Measurements from ENCODE around the gene C2CD2.

The C2CD2 gene

GRCh38 chr21:41848533-41848932 lies 105.3 kb downstream of the C2CD2 start:
- DNase-seq (ENCODE audit: low read depth in 1 of 2, low spot score in 1 of 2), result no peak

DNA sequence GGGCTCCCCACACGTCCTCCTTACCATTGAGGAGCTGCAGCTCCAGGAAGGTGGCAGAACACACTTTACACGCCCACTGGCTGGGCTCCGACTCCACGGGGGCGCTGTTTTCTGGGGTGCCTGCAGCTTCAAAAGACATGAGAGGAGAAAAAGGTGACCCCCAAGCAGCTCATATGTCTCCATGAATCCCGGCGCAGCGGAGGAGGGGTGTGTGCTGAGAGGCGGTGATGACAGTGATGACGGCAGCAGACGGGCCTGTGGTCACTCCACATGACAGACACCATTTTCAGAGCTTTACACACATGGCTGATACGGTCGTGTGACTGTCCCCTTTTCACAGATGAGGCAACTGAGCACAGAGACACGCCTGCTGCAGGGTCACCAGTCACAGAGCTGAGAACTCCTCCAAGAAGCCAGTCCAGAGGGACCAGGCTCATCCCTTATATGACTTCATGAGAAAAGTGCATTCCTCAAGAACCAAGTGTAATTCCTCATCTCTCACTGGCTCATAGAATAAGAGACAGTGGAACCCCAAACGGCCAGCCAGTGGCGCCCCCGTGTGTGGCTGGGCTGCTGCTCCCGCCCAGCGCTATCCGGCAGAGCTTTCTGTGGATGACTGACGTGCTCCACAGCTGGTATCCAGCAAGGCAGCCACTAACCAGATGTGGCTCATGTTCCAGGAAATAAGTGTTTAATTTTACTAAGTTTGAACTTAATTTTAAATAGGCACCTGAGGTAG lies 106.6 kb downstream of the C2CD2 start:
- no peak for DNase-seq (ENCODE audit: low read depth in 1 of 2, low spot score in 1 of 2)

DNA sequence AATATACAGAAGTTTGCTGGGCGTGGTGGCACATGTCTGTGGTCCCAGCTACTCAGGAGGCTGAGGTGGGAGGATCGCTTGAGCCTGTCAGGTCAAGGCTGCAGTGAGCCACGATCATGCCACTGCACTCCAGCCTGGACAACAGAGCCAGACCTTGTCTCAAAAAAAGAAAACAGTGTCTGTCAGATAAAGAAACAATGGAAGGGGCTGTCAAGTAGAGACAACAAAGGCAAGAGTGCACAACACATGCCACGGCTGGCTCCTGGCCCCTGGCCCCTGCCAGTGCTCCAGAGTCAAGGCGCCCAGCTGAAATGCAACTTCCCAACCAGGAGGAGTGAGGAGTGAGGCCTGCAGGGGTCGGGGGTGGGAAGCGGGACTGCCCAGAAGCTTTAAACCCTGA lies 107.3 kb downstream of the C2CD2 start:
- DNase-seq (ENCODE audit: low read depth in 1 of 2, low spot score in 1 of 2), result no peak

DNA sequence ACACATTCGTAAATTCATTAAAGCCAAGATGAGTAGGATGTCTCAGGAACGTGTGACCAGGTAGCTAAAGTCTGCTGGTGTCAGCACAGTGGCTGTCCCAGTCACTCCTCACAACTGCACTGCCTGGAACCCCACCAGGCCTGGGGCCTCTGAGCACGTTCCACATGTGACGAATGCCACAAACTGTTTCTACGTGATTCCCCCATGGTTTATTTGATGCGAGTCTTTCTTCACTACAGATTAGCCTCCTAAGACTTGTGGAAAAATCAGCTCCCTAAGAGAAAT lies 107.8 kb downstream of the C2CD2 start:
- DNase-seq (ENCODE audit: low read depth in 1 of 2, low spot score in 1 of 2), result no peak

GRCh38 chr21:41845310-41846032 lies 108.3 kb downstream of the C2CD2 start:
- DNase-seq (ENCODE audit: low read depth in 1 of 2, low spot score in 1 of 2), result no peak

DNA sequence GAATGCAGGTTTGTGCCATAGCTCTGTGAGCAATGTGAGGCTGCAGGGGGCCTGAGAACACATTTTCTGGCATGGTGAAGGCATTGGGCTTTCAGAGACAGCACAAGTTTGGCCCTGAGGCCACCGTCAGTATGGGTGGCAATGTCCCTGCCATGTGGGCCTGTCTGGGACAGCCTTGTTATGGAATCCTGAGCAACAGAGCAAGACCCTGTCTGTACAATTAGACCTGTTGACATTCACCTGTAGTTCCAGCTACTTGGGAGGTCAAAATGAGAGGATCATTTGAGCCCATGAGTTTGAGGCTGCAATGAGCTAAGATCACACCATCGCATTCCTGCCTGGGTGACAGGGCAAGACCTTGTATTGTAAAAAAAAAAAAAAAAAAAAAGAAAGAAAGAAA lies 110.2 kb downstream of the C2CD2 start:
- no peak for DNase-seq (ENCODE audit: low read depth in 1 of 2, low spot score in 1 of 2)

DNA sequence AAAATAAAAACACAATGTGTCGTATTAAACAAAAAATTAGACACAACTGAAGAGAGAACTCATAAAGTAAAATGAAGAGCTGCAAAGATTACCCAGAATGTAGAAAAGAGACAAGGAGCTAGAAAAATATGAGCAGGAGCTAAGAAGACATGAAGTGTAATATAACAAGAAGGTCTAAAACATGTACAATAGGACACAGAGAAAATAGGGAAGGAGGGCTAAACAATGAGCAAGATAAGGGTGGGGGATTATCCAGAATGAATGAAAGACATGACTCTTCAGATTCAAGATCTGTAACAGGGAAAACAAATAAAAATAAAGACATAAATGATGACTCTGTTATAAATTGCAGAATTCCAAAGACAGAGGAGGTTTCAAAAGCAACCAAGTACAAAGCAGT lies 112.9 kb downstream of the C2CD2 start:
- DNase-seq (ENCODE audit: low read depth in 1 of 2, low spot score in 1 of 2), result no peak

- no peak for DNase-seq (ENCODE audit: low read depth in 1 of 2, low spot score in 1 of 2)
Observed at GRCh38 chr21:41839387-41840000, 114.3 kb downstream of the C2CD2 start.

GRCh38 chr21:41837756-41838297 lies 116.0 kb downstream of the C2CD2 start:
- no peak for DNase-seq (ENCODE audit: low read depth in 1 of 2, low spot score in 1 of 2)

- no peak for DNase-seq (ENCODE audit: low read depth in 1 of 2, low spot score in 1 of 2)
Observed at GRCh38 chr21:41836166-41837015, 117.4 kb downstream of the C2CD2 start.

GRCh38 chr21:41835711-41836154 lies 118.1 kb downstream of the C2CD2 start:
- no peak for DNase-seq (ENCODE audit: low read depth in 1 of 2, low spot score in 1 of 2)

All from activated T-helper 1 cell treated with anti-CD3 and anti-CD28 coated beads, Interleukin-2, amount 50 U/mL, for 16 hours (primary cell).